ENCODE results near the gene RBM38.

GRCh38 chr20:57432862-57433491 lies 41.8 kb downstream of the RBM38 start:
- TF ChIP-seq EZH2phosphoT487 (IDR thresholded peaks at IDR 0.05; ENCODE audit: borderline replicate concordance, low read length) (no peak), CTCF (conservative IDR thresholded peaks at IDR 0.05; ENCODE audit: low read depth, low read length) (no peak), EZH2 (IDR thresholded peaks at IDR 0.05; ENCODE audit: low read length, unreplicated experiment) (no peak)

Data from PC-3 (cell line).